Measurements from ENCODE around the gene IPO13. TPM values are rescaled to one million over a fixed set of nuclear protein-coding genes. Genes with fewer than 3 reads are reported as not detected.

Gene IPO13
- total RNA-seq, 1 experiment from 2014 or later: 10.1 TPM

- no peak for DNase-seq (ENCODE audit: extremely low read depth, low read depth)
These were observed 1.2 kb downstream of the IPO13 start for GRCh38 chr1:43947874-43948437.

- no peak for DNase-seq (ENCODE audit: extremely low read depth, low read depth)
These were observed 2.9 kb downstream of the IPO13 start for GRCh38 chr1:43949678-43950077.

GRCh38 chr1:43951021-43951985, 4.6 kb downstream of the IPO13 start:
- DNase-seq (ENCODE audit: extremely low read depth, low read depth): no peak

GRCh38 chr1:43952731-43953346, 6.1 kb downstream of the IPO13 start:
- DNase-seq (ENCODE audit: extremely low read depth, low read depth): no peak

GRCh38 chr1:43953361-43953760, 6.6 kb downstream of the IPO13 start:
- no peak for DNase-seq (ENCODE audit: extremely low read depth, low read depth)

GRCh38 chr1:43954036-43954435, 7.3 kb downstream of the IPO13 start:
- DNase-seq (ENCODE audit: extremely low read depth, low read depth): no peak

GRCh38 chr1:43956234-43956633, 9.5 kb downstream of the IPO13 start:
- no peak for DNase-seq (ENCODE audit: extremely low read depth, low read depth)

GRCh38 chr1:43957407-43958040, 10.8 kb downstream of the IPO13 start:
- DNase-seq (ENCODE audit: extremely low read depth, low read depth): no peak

- no peak for DNase-seq (ENCODE audit: extremely low read depth, low read depth)
These were observed 11.9 kb downstream of the IPO13 start for GRCh38 chr1:43958351-43959255.

- no peak for DNase-seq (ENCODE audit: extremely low read depth, low read depth)
These were observed 14.0 kb downstream of the IPO13 start for GRCh38 chr1:43960798-43961197.

- DNase-seq (ENCODE audit: extremely low read depth, low read depth): no peak
These were observed 14.9 kb downstream of the IPO13 start for GRCh38 chr1:43961692-43962091.

GRCh38 chr1:43962324-43962723, 15.6 kb downstream of the IPO13 start:
- DNase-seq (ENCODE audit: extremely low read depth, low read depth): no peak

- DNase-seq (ENCODE audit: extremely low read depth, low read depth): no peak
These were observed 16.3 kb downstream of the IPO13 start for GRCh38 chr1:43963006-43963405.

- DNase-seq (ENCODE audit: extremely low read depth, low read depth): no peak
These were observed 17.1 kb downstream of the IPO13 start for GRCh38 chr1:43963890-43964289.

GRCh38 chr1:43965316-43965715, 18.6 kb downstream of the IPO13 start:
- no peak for DNase-seq (ENCODE audit: extremely low read depth, low read depth)

- DNase-seq (ENCODE audit: extremely low read depth, low read depth): no peak
These were observed 21.7 kb downstream of the IPO13 start for GRCh38 chr1:43968348-43968948.

GRCh38 chr1:43969416-43969745, 22.6 kb downstream of the IPO13 start:
- DNase-seq (ENCODE audit: extremely low read depth, low read depth): no peak

GRCh38 chr1:43969746-43970466, 23.2 kb downstream of the IPO13 start, which contains the start of gene DPH2:
DPH2 (plus strand) TSS chr1:43970010; CDS start chr1:43970176, 166 bp downstream.
- peak; percentile 90 for DNase-seq (ENCODE audit: extremely low read depth, low read depth)

- no peak for DNase-seq (ENCODE audit: extremely low read depth, low read depth)
These were observed 23.8 kb downstream of the IPO13 start for GRCh38 chr1:43970502-43970901.
